HG02973 (cell line): ENCODE measurements around the gene PRR20G.

Experiments used
- ATAC-seq: cut with Tn5 transposase; IDR thresholded peaks from one replicate; pipeline ENCODE4 v1.9.1; 2021; ENCODE audit warnings: moderate library complexity; ENCODE audit not compliant: unreplicated experiment

Gene PRR20G

GRCh38 chr3:127237835-127238234, 50.0 kb downstream of the PRR20G start:
- ATAC-seq = no peak

GRCh38 chr3:127235706-127236105, 52.1 kb downstream of the PRR20G start:
- no peak for ATAC-seq

GRCh38 chr3:127234778-127235177, 53.1 kb downstream of the PRR20G start:
- no peak for ATAC-seq
